Fibroblast of lung (primary cell): ENCODE measurements around the gene PLCG1. TPM values are rescaled to one million over a fixed set of nuclear protein-coding genes. Genes with fewer than 3 reads are reported as not detected.
A peak's percentile ranks its signal among the peaks of the same experiment; 100 is the strongest.

Experiments
- DNase-seq, 2 donors: peaks; one replicate each; pipeline versions ENCODE4 v3.0.0 to v3.0.0-alpha.2; 2010; ENCODE audit warnings: low read depth in 2 of 2
- H2AFZ ChIP-seq: 2 replicates; pipeline ENCODE4 v1.5.1; 2012; ENCODE audit warnings: low read length, control low read depth, inconsistent platforms
- H3K27ac ChIP-seq: 2 replicates; pipeline ENCODE4 v1.5.1; 2011; ENCODE audit warnings: low read length, control low read depth; ENCODE audit not compliant: insufficient read depth
- H3K27me3 ChIP-seq: 2 replicates; pipeline ENCODE4 v1.5.1; 2011; ENCODE audit warnings: mild to moderate bottlenecking, low read length; ENCODE audit not compliant: control insufficient read depth, insufficient read depth
- H3K36me3 ChIP-seq: 2 replicates; pipeline ENCODE4 v1.5.1; 2011; ENCODE audit warnings: low read length; ENCODE audit not compliant: control insufficient read depth, insufficient read depth
- H3K4me1 ChIP-seq: 2 replicates; pipeline ENCODE4 v1.5.1; 2011; ENCODE audit warnings: low read length; ENCODE audit not compliant: control insufficient read depth, insufficient read depth; ENCODE audit errors: extremely low read depth
- H3K4me2 ChIP-seq: 2 replicates; pipeline ENCODE4 v1.5.1; 2011; ENCODE audit warnings: low read length, control low read depth; ENCODE audit not compliant: insufficient read depth; ENCODE audit errors: extremely low read depth
- H3K4me3 ChIP-seq, 4 experiments: fragments of 200-600 bp in 1 of 4; sonication (generic) in 1 of 4; replicated peaks in 1 of 4; 2 replicates each; pipeline ENCODE4 v1.5.1; 2011 to 2016; ENCODE audit warnings: low read length in 4 of 4, low read depth in 3 of 4, mild to moderate bottlenecking in 3 of 4, control low read depth in 2 of 4, inconsistent platforms in 1 of 4, mixed read lengths in 1 of 4; ENCODE audit not compliant: insufficient read depth in 1 of 4; ENCODE audit errors: control extremely low read depth in 1 of 4
- H3K79me2 ChIP-seq: 2 replicates; pipeline ENCODE4 v1.5.1; 2012; ENCODE audit warnings: mild to moderate bottlenecking, low read length, inconsistent platforms; ENCODE audit not compliant: control insufficient read depth, insufficient read depth
- H3K9ac ChIP-seq: 2 replicates; pipeline ENCODE4 v1.5.1; 2011; ENCODE audit warnings: mild to moderate bottlenecking, low read length, control low read depth; ENCODE audit not compliant: insufficient read depth
- H3K9me3 ChIP-seq: 2 replicates; pipeline ENCODE4 v1.5.1; 2012; ENCODE audit warnings: low read depth, low read length; ENCODE audit not compliant: control insufficient read depth, insufficient read depth
- H4K20me1 ChIP-seq: 2 replicates; pipeline ENCODE4 v1.5.1; 2011; ENCODE audit warnings: low read length; ENCODE audit not compliant: control insufficient read depth, insufficient read depth; ENCODE audit errors: extremely low read depth
- CTCF ChIP-seq, 2 donors: IDR thresholded peaks in 1 of 2; conservative IDR thresholded peaks in 1 of 2; 1 replicate in 1 of 2; 2 replicates in 1 of 2; pipeline ENCODE4 v1.5.1; 2011 to 2012; ENCODE audit warnings: low read length in 2 of 2, control low read depth in 1 of 2, inconsistent platforms in 1 of 2, low read depth in 1 of 2, mild to moderate bottlenecking in 1 of 2
- EZH2 ChIP-seq: IDR thresholded peaks from 2 replicates; pipeline ENCODE4 v1.5.1; 2012; ENCODE audit warnings: low read length, control low read depth, mild to moderate bottlenecking; ENCODE audit errors: missing control alignments
- polyA plus RNA-seq, 2 donors: library from polyadenylated mRNA; depleted of rRNA in 1 of 2; stranded (reverse) in 1 of 2; unstranded in 1 of 2; fragments of >200 nt; gene quantifications; 2 replicates each; pipeline ENCODE4 v1.2.1, GENCODE V29; 2011 to 2012; ENCODE audit warnings: missing spikeins in 1 of 2
- total RNA-seq: library from RNA; depleted of rRNA; stranded (reverse); fragments of >200 nt; gene quantifications from 2 replicates; pipeline ENCODE4 v1.2.1, GENCODE V29; 2014

PLCG1 gene
- total and polyA plus RNA-seq, 2 donors (not counting 1 experiment from before 2014, with no cell fraction given) = 24.5 to 86.2 TPM

GRCh38 chr20:41134362-41135186 lies 2.8 kb upstream of the PLCG1 start:
- Histone ChIP-seq H3K36me3 (no peaks in the 10 kb centered on the region), H3K4me1 (peaks cover 4% of the 10 kb centered on the region), H3K9ac (no peak overlapping the region), H3K27me3 (no peaks in the 10 kb centered on the region), H3K79me2 (peaks cover 21% of the 10 kb centered on the region), H3K27ac (no peak overlapping the region), H3K9me3 (no peaks in the 10 kb centered on the region), H2AFZ (no peak overlapping the region), H3K4me2 (no peak overlapping the region), H4K20me1 (no peaks in the 10 kb centered on the region), H3K4me3 (no peak overlapping the region)
- no peak for TF ChIP-seq CTCF (conservative IDR thresholded peaks at IDR 0.05 in 1 of 2, IDR thresholded peaks at IDR 0.05 in 1 of 2; ENCODE audit: low read depth in 1 of 2, low read length in 2 of 2)
- TF ChIP-seq EZH2 = no peak
- DNase-seq = no peak

GRCh38 chr20:41135187-41135887 lies 2.0 kb upstream of the PLCG1 start:
- no peaks in the 10 kb centered on the region for H3K36me3 ChIP-seq
- no peak overlapping the region for H3K9ac ChIP-seq
- H3K4me1 ChIP-seq = peaks cover 10% of the 10 kb centered on the region
- H3K9me3 ChIP-seq = no peaks in the 10 kb centered on the region
- peaks cover 28% of the 10 kb centered on the region for H3K79me2 ChIP-seq
- H4K20me1 ChIP-seq = no peaks in the 10 kb centered on the region
- DNase-seq = no peak
- no peak overlapping the region for H3K4me2 ChIP-seq
- no peaks in the 10 kb centered on the region for H3K27me3 ChIP-seq
- H3K4me3 ChIP-seq = no peak overlapping the region
- H3K27ac ChIP-seq = no peak overlapping the region
- H2AFZ ChIP-seq = no peak overlapping the region
- no peak for TF ChIP-seq EZH2
- TF ChIP-seq CTCF (conservative IDR thresholded peaks at IDR 0.05 in 1 of 2, IDR thresholded peaks at IDR 0.05 in 1 of 2; ENCODE audit: low read depth in 1 of 2, low read length in 2 of 2) = peak; percentile 51 to 66

- Histone ChIP-seq H3K4me3 (peak overlapping the region; percentile 46 to 82 (median 72)), H3K27me3 (no peaks in the 10 kb centered on the region), H3K4me1 (peaks cover 14% of the 10 kb centered on the region), H3K9ac (peak overlapping the region; percentile 97), H3K9me3 (no peaks in the 10 kb centered on the region), H3K79me2 (peaks cover 36% of the 10 kb centered on the region), H3K4me2 (peak overlapping the region; percentile 34), H4K20me1 (no peaks in the 10 kb centered on the region), H2AFZ (peak overlapping the region; percentile 86), H3K27ac (peak overlapping the region; percentile 84), H3K36me3 (no peaks in the 10 kb centered on the region)
- no peak for DNase-seq
- TF ChIP-seq EZH2 (no peak), CTCF (conservative IDR thresholded peaks at IDR 0.05 in 1 of 2, IDR thresholded peaks at IDR 0.05 in 1 of 2; ENCODE audit: low read depth in 1 of 2, low read length in 2 of 2) (no peak)
Observed at GRCh38 chr20:41135888-41136679, 1.3 kb upstream of the PLCG1 start.
